Pulmonary artery endothelial cell (primary cell): ENCODE data around the gene PELI1. TPM values are rescaled to one million over a fixed set of nuclear protein-coding genes. Genes with fewer than 3 reads are reported as not detected.

Experiments used
- total RNA-seq: library from RNA; depleted of rRNA; stranded (reverse); fragments of >200 nt; gene quantifications from 2 replicates; pipeline ENCODE4 v1.2.3, GENCODE V29; 2014

The PELI1 gene
- total RNA-seq, 1 donor from 2014 or later: 31.9 TPM

Other genes with a start within 250 kb of the PELI1 start
- 17.6 and 24.3 TPM in 2 replicates for gene VPS54, start 125.0 kb downstream of the PELI1 start, total RNA-seq